SK-N-SH (cell line): ENCODE data around the gene TRIM66. TPM values are rescaled to one million over a fixed set of nuclear protein-coding genes. Genes with fewer than 3 reads are reported as not detected.
A peak's percentile ranks its signal among the peaks of the same experiment; 100 is the strongest.

Experiments
- CTCF ChIA-PET: fragments of 300-600, 350-600 bp; formaldehyde crosslinking; extraction: SDS; loops from one replicate; lab custom pipeline; 2021; lab: Yijun Ruan, JAX
- POLR2A ChIA-PET: fragments of 350-600 bp; sonication (Branson Sonifier 250); formaldehyde crosslinking; extraction: SDS; loops from one replicate; lab custom pipeline; 2020; ENCODE audit warnings: antibody characterized with exemption, inconsistent platforms; lab: Yijun Ruan, JAX
- DNase-seq: peaks from one replicate; pipeline ENCODE4 v3.0.0; 2012
- H2AFZ ChIP-seq: fragments of 200-600 bp; sonication (generic); 2 replicates; pipeline ENCODE4 v1.8.1; 2016; ENCODE audit warnings: antibody characterized with exemption, mild to moderate bottlenecking, low read depth
- H3F3A ChIP-seq: fragments of 200-600 bp; sonication (generic); replicated peaks from 2 replicates; pipeline ENCODE3; 2016; ENCODE audit warnings: antibody characterized with exemption, mild to moderate bottlenecking; ENCODE audit not compliant: insufficient read depth
- H3K27ac ChIP-seq, 2 experiments: fragments of 200-500 bp in 1 of 2; fragments of 200-600 bp in 1 of 2; sonication (Bioruptor generic) in 1 of 2; sonication (generic), shearing (Covaris generic) in 1 of 2; 2 replicates each; pipeline versions ENCODE4 v1.5.1 to v1.6.1; 2014 to 2016; ENCODE audit warnings: low read depth in 2 of 2, inconsistent platforms in 1 of 2, low read length in 1 of 2, mild to moderate bottlenecking in 1 of 2, mixed read lengths in 1 of 2
- H3K27me3 ChIP-seq: fragments of 200-600 bp; sonication (generic), shearing (Covaris generic); 2 replicates; pipeline ENCODE4 v1.6.1; 2016; ENCODE audit warnings: mixed run types; ENCODE audit not compliant: insufficient read depth
- H3K36me3 ChIP-seq, 2 experiments: fragments of 200-500 bp in 1 of 2; fragments of 200-600 bp in 1 of 2; sonication (Bioruptor generic) in 1 of 2; sonication (generic) in 1 of 2; replicated peaks in 1 of 2; 2 replicates each; pipeline versions ENCODE3 to v1.5.1; 2014 to 2016; ENCODE audit warnings: low read length in 1 of 2, mild to moderate bottlenecking in 1 of 2; ENCODE audit not compliant: insufficient read depth in 2 of 2, control insufficient read depth in 1 of 2
- H3K4me1 ChIP-seq, 2 experiments: fragments of 200-500 bp in 1 of 2; fragments of 200-600 bp in 1 of 2; sonication (Bioruptor generic) in 1 of 2; sonication (generic), shearing (Covaris generic) in 1 of 2; 2 replicates each; pipeline versions ENCODE4 v1.5.1 to v1.6.1; 2014 to 2016; ENCODE audit warnings: low read depth in 1 of 2, low read length in 1 of 2, mixed run types in 1 of 2; ENCODE audit not compliant: insufficient read depth in 2 of 2, control insufficient read depth in 1 of 2
- H3K4me2 ChIP-seq: fragments of 200-600 bp; sonication (generic), shearing (Covaris generic); 2 replicates; pipeline ENCODE4 v1.6.1; 2017; ENCODE audit warnings: mixed run types
- H3K4me3 ChIP-seq, 2 experiments: fragments of 200-500 bp in 1 of 2; fragments of 200-600 bp in 1 of 2; sonication (Bioruptor generic) in 1 of 2; sonication (generic), shearing (Covaris generic) in 1 of 2; 2 replicates each; pipeline versions ENCODE4 v1.5.1 to v1.8.1; 2014 to 2016; ENCODE audit warnings: low read depth in 2 of 2, inconsistent platforms in 1 of 2, low read length in 1 of 2, mild to moderate bottlenecking in 1 of 2, mixed read lengths in 1 of 2, moderate library complexity in 1 of 2
- H3K79me2 ChIP-seq: fragments of 200-600 bp; sonication (generic); 2 replicates; pipeline ENCODE4 v1.8.1; 2017; ENCODE audit warnings: mild to moderate bottlenecking; ENCODE audit not compliant: insufficient read depth
- H3K9ac ChIP-seq: fragments of 200-600 bp; sonication (generic); 2 replicates; pipeline ENCODE4 v1.6.1; 2017; ENCODE audit warnings: mixed run types
- H3K9me2 ChIP-seq: fragments of 200-600 bp; sonication (generic); 2 replicates; pipeline ENCODE4 v1.6.1; 2017; ENCODE audit warnings: mixed run types
- H3K9me3 ChIP-seq: fragments of 200-600 bp; sonication (generic); 2 replicates; pipeline ENCODE4 v1.6.1; 2017; ENCODE audit warnings: mixed run types, mild to moderate bottlenecking, moderate library complexity
- H4K20me1 ChIP-seq: fragments of 200-600 bp; sonication (generic); 2 replicates; pipeline ENCODE4 v1.6.1; 2017; ENCODE audit warnings: mild to moderate bottlenecking, mixed run types; ENCODE audit not compliant: insufficient read depth
- CHD2 ChIP-seq: fragments of 150-350 bp; IDR thresholded peaks from 2 replicates; pipeline ENCODE4 v1.6.1; 2018; ENCODE audit warnings: low read length; ENCODE audit not compliant: partially characterized antibody
- FOSL2 ChIP-seq: IDR thresholded peaks from 2 replicates; pipeline ENCODE4 v1.4.0; 2012; ENCODE audit warnings: low read depth, mild to moderate bottlenecking, moderate library complexity, borderline replicate concordance
- FOXJ3 ChIP-seq: sonication (generic); formaldehyde crosslinking; IDR thresholded peaks from 2 replicates; pipeline ENCODE4 v1.5.1; 2020; ENCODE audit warnings: mild to moderate bottlenecking, missing genetic modification reagents
- GATA2 ChIP-seq: sonication (generic); formaldehyde crosslinking; IDR thresholded peaks from 2 replicates; pipeline ENCODE4 v1.5.0; 2020; ENCODE audit warnings: mild to moderate bottlenecking, missing genetic modification reagents
- JUND ChIP-seq: IDR thresholded peaks from 2 replicates; pipeline ENCODE4 v1.4.0; 2012
- MXI1 ChIP-seq: IDR thresholded peaks from 2 replicates; pipeline ENCODE4 v1.6.1; 2012; ENCODE audit warnings: mild to moderate bottlenecking, low read depth, low read length, improper control_type of control experiment
- NFIC ChIP-seq: IDR thresholded peaks from 2 replicates; pipeline ENCODE4 v1.4.0; 2012; ENCODE audit warnings: borderline replicate concordance
- POLR2AphosphoS5 ChIP-seq: IDR thresholded peaks from 2 replicates; pipeline ENCODE4 v1.6.1; 2012; ENCODE audit warnings: low read depth, low read length
- RCOR1 ChIP-seq: fragments of 150-350 bp; IDR thresholded peaks from 2 replicates; pipeline ENCODE4 v1.6.1; 2017; ENCODE audit warnings: antibody characterized with exemption, low read length
- RFX5 ChIP-seq: IDR thresholded peaks from 2 replicates; pipeline ENCODE4 v1.6.1; 2012; ENCODE audit warnings: mild to moderate bottlenecking, improper control_type of control experiment, low read length
- RXRA ChIP-seq: IDR thresholded peaks from 2 replicates; pipeline ENCODE4 v1.4.0; 2012; ENCODE audit warnings: low read depth, mild to moderate bottlenecking, borderline replicate concordance
- TAF1 ChIP-seq: IDR thresholded peaks from 2 replicates; pipeline ENCODE4 v1.6.1; 2012; ENCODE audit warnings: low read depth, mild to moderate bottlenecking, low read length, moderate library complexity, borderline replicate concordance
- YY1 ChIP-seq: IDR thresholded peaks from 2 replicates; pipeline ENCODE4 v1.4.0; 2012; ENCODE audit warnings: low read depth, mild to moderate bottlenecking
- WGBS: methylation state at CpG from one replicate; pipeline ENCODE4 v1.1.6; 2017; ENCODE audit warnings: low lambda C conversion rate; 5-methylcytosine and 5-hydroxymethylcytosine counted together
- polyA plus RNA-seq, 3 experiments: library from polyadenylated mRNA; depleted of rRNA; stranded (reverse); fragments of >200 nt; gene quantifications; 2 replicates each; pipeline ENCODE4 v1.2.3, GENCODE V29; 2012
- TF ChIP-seq, protein P1 (sequence below): fragments of 150-350 bp; IDR thresholded peaks from 2 replicates; pipeline ENCODE4 v1.6.1; 2017; ENCODE audit warnings: antibody characterized with exemption, low read length, low read depth, borderline replicate concordance
- TF ChIP-seq, protein P2 (sequence below): IDR thresholded peaks from 2 replicates; pipeline ENCODE4 v1.4.0; 2012; ENCODE audit warnings: low read depth, borderline replicate concordance
- TF ChIP-seq, protein P3 (sequence below): IDR thresholded peaks from 2 replicates; pipeline ENCODE4 v1.6.1; 2012; ENCODE audit warnings: mild to moderate bottlenecking, low read depth, low read length, moderate library complexity
- TF ChIP-seq, protein P4 (sequence below): IDR thresholded peaks from 2 replicates; pipeline ENCODE4 v1.4.0; 2012; ENCODE audit warnings: low read depth, borderline replicate concordance
- TF ChIP-seq, protein P5 (sequence below): IDR thresholded peaks from 2 replicates; pipeline ENCODE4 v1.4.0; 2012; ENCODE audit warnings: low read depth

The TRIM66 gene
- polyA plus RNA-seq, 1 of the 3 experiments (the other 2 are of a cell fraction) = 6.4 TPM

DNA sequence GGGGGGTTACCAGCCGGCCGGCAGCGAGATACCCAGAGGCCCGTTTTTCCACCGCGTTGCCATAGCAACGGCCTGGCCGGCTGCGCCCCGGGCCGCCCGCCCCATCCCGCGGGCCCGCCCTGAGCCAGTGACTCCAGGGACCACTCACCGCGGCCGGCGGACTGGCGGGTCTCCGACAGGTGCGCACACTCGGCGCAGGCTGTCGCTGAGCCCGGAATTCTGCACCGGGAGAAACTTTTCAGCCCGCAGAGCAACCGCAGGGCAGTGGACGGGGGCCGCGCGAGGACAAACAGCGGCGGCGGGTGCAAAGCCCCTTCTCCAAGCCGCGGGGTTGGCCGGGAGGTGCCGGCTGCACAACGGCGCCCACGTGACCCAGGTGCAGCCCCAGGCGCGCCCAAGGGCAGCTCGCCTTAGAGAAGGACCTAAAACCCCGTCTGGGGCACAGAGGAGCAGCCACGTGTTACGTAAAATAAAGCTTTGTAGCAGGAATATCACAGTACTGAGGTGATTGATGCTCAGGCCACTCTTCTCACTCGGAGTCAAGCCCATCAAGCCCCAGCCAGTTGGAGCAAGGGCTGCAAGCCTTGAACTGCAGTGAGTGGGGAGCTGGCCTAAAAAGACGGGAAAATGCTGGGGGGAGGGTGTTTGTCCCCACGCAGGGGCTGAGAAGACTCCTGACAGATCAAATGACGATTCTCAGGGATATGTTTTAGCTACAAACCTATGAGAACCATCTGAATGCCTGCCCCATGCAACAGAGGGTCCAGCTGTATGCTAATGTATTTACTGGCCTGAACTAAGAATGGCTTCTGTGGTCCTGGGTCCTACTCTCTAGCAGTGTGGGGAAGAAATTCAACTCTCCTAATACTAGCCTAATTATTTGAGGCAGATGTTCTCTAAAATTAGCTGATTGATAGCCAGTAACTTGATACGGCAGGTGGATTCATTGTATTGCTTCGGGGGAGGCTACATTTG lies 88.2 kb downstream of the TRIM66 start, which contains the start of gene STK33:
Gene STK33 (minus strand): TSS at position 294 of the 975 bp plus-strand sequence. CDS start 119,323 bp downstream, outside the sequence.
- 11% methylated on average over 20 of the region's 55 CpGs for WGBS
- Histone ChIP-seq H3K4me3 (peak within 1 kb of the TSS; percentile 78 to 82), H3K79me2 (no peaks in the 10 kb centered on the region), H3F3A (no peaks in the 10 kb centered on the region), H3K4me1 (peaks cover 0 to 5% of the 10 kb centered on the region in 2 experiments; a peak in 1 of 4 replicates), H3K9me3 (no peaks in the 10 kb centered on the region), H3K27ac (no peak within 1 kb of the TSS), H3K36me3 (peaks cover 0 to 3% of the 10 kb centered on the region in 2 experiments), H3K4me2 (peak within 1 kb of the TSS; percentile 93), H3K9me2 (no peaks in the 10 kb centered on the region), H4K20me1 (no peaks in the 10 kb centered on the region), H3K9ac (peak within 1 kb of the TSS; percentile 65; the same call in 1 of the 2 replicates), H3K27me3 (no peaks in the 10 kb centered on the region), H2AFZ (peak within 1 kb of the TSS; percentile 99)
- peak; percentile 85 for DNase-seq
- ChIA-PET POLR2A (interaction anchor here (0.5 to 1.0 kb wide), 3 partner anchors 11 to 1125 kb away, joined by 3 to 5 read pairs (median 4); partner anchors contain the start of genes RPL27A and TRIM66), CTCF (interaction anchor here (1.0 kb wide), 2 partner anchors 27 to 374 kb away, joined by 3 read pairs; no protein-coding TSS in a partner anchor)
- TF ChIP-seq, protein P1, sequence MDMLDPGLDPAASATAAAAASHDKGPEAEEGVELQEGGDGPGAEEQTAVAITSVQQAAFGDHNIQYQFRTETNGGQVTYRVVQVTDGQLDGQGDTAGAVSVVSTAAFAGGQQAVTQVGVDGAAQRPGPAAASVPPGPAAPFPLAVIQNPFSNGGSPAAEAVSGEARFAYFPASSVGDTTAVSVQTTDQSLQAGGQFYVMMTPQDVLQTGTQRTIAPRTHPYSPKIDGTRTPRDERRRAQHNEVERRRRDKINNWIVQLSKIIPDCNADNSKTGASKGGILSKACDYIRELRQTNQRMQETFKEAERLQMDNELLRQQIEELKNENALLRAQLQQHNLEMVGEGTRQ = peak; percentile 60
- TF ChIP-seq, protein P2, sequence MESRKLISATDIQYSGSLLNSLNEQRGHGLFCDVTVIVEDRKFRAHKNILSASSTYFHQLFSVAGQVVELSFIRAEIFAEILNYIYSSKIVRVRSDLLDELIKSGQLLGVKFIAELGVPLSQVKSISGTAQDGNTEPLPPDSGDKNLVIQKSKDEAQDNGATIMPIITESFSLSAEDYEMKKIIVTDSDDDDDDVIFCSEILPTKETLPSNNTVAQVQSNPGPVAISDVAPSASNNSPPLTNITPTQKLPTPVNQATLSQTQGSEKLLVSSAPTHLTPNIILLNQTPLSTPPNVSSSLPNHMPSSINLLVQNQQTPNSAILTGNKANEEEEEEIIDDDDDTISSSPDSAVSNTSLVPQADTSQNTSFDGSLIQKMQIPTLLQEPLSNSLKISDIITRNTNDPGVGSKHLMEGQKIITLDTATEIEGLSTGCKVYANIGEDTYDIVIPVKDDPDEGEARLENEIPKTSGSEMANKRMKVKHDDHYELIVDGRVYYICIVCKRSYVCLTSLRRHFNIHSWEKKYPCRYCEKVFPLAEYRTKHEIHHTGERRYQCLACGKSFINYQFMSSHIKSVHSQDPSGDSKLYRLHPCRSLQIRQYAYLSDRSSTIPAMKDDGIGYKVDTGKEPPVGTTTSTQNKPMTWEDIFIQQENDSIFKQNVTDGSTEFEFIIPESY = 0 out of 2 replicates have a peak, but pooled peaks have one; percentile 15
- TF ChIP-seq RFX5 = peak; percentile 26; the same call in 1 of the 2 replicates
- TF ChIP-seq, protein P3, sequence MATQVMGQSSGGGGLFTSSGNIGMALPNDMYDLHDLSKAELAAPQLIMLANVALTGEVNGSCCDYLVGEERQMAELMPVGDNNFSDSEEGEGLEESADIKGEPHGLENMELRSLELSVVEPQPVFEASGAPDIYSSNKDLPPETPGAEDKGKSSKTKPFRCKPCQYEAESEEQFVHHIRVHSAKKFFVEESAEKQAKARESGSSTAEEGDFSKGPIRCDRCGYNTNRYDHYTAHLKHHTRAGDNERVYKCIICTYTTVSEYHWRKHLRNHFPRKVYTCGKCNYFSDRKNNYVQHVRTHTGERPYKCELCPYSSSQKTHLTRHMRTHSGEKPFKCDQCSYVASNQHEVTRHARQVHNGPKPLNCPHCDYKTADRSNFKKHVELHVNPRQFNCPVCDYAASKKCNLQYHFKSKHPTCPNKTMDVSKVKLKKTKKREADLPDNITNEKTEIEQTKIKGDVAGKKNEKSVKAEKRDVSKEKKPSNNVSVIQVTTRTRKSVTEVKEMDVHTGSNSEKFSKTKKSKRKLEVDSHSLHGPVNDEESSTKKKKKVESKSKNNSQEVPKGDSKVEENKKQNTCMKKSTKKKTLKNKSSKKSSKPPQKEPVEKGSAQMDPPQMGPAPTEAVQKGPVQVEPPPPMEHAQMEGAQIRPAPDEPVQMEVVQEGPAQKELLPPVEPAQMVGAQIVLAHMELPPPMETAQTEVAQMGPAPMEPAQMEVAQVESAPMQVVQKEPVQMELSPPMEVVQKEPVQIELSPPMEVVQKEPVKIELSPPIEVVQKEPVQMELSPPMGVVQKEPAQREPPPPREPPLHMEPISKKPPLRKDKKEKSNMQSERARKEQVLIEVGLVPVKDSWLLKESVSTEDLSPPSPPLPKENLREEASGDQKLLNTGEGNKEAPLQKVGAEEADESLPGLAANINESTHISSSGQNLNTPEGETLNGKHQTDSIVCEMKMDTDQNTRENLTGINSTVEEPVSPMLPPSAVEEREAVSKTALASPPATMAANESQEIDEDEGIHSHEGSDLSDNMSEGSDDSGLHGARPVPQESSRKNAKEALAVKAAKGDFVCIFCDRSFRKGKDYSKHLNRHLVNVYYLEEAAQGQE = no peak
- TF ChIP-seq, protein P4, sequence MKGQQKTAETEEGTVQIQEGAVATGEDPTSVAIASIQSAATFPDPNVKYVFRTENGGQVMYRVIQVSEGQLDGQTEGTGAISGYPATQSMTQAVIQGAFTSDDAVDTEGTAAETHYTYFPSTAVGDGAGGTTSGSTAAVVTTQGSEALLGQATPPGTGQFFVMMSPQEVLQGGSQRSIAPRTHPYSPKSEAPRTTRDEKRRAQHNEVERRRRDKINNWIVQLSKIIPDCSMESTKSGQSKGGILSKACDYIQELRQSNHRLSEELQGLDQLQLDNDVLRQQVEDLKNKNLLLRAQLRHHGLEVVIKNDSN = peak; percentile 93
- TF ChIP-seq JUND = no peak
- no peak for TF ChIP-seq GATA2
- no peak for TF ChIP-seq RCOR1
- TF ChIP-seq CHD2 = no peak
- TF ChIP-seq FOSL2 = no peak
- TF ChIP-seq POLR2AphosphoS5 = peak; percentile 37; the same call in 1 of the 2 replicates
- TF ChIP-seq FOXJ3 = no peak
- peak; percentile 59; the same call in 1 of the 2 replicates for TF ChIP-seq MXI1
- TF ChIP-seq TAF1 = peak; percentile 60; the same call in 1 of the 2 replicates
- TF ChIP-seq NFIC = no peak
- TF ChIP-seq, protein P5, sequence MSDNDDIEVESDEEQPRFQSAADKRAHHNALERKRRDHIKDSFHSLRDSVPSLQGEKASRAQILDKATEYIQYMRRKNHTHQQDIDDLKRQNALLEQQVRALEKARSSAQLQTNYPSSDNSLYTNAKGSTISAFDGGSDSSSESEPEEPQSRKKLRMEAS = peak; percentile 78
- peak; percentile 36; the same call in 1 of the 2 replicates for TF ChIP-seq YY1
- 0 out of 2 replicates have a peak, but pooled peaks have one; percentile 11 for TF ChIP-seq RXRA
